HG03066 (cell line): ENCODE results near the gene ANKLE2.
A peak's percentile ranks its signal among the peaks of the same experiment; 100 is the strongest.
"Not testable (repeated sequence)": the region's sequence is repeated elsewhere in the genome, so short reads cannot be mapped to it uniquely, and the experiment has no call there.

Source experiments
- ATAC-seq: cut with Tn5 transposase; IDR thresholded peaks from one replicate; pipeline ENCODE4 v1.9.1; 2021; ENCODE audit warnings: low read depth; ENCODE audit not compliant: unreplicated experiment

The ANKLE2 gene

GRCh38 chr12:132777614-132778013 lies 16.0 kb upstream of the ANKLE2 start:
- no peak for ATAC-seq

- no peak for ATAC-seq
Observed at GRCh38 chr12:132776816-132777568, 15.4 kb upstream of the ANKLE2 start.

- not testable (repeated sequence) for ATAC-seq
Observed at GRCh38 chr12:132776230-132776625, 14.6 kb upstream of the ANKLE2 start.

GRCh38 chr12:132775502-132776229 lies 14.0 kb upstream of the ANKLE2 start:
- ATAC-seq = no peak

GRCh38 chr12:132774646-132775275 lies 13.1 kb upstream of the ANKLE2 start:
- no peak for ATAC-seq

- no peak for ATAC-seq
Observed at GRCh38 chr12:132774159-132774558, 12.5 kb upstream of the ANKLE2 start.

- no peak for ATAC-seq
Observed at GRCh38 chr12:132773077-132773955, 11.7 kb upstream of the ANKLE2 start.

GRCh38 chr12:132772606-132773005 lies 11.0 kb upstream of the ANKLE2 start:
- ATAC-seq = no peak

GRCh38 chr12:132771126-132771838 lies 9.7 kb upstream of the ANKLE2 start:
- no peak for ATAC-seq

GRCh38 chr12:132766380-132767085 lies 4.9 kb upstream of the ANKLE2 start:
- no peak for ATAC-seq

- ATAC-seq = no peak
Observed at GRCh38 chr12:132765361-132765760, 3.7 kb upstream of the ANKLE2 start.

- ATAC-seq = no peak
Observed at GRCh38 chr12:132764231-132764630, 2.6 kb upstream of the ANKLE2 start.

- peak; percentile 76 for ATAC-seq
Observed at GRCh38 chr12:132761921-132762583, 420 bp upstream of the ANKLE2 start.

- ATAC-seq = no peak
Observed at GRCh38 chr12:132759359-132759758, 2.3 kb downstream of the ANKLE2 start.

- not testable (repeated sequence) for ATAC-seq
Observed at GRCh38 chr12:132758825-132759224, 2.8 kb downstream of the ANKLE2 start.

GRCh38 chr12:132754160-132754932 lies 7.3 kb downstream of the ANKLE2 start:
- ATAC-seq = no peak

- not testable (repeated sequence) for ATAC-seq
Observed at GRCh38 chr12:132753670-132754069, 8.0 kb downstream of the ANKLE2 start.

- ATAC-seq = no peak
Observed at GRCh38 chr12:132748319-132748718, 13.3 kb downstream of the ANKLE2 start.
